ENCODE results near the gene CINP.
"Not testable (repeated sequence)": the region's sequence is repeated elsewhere in the genome, so short reads cannot be mapped to it uniquely, and the experiment has no call there.

Gene CINP

GRCh38 chr14:102353126-102353619 lies 9.5 kb downstream of the CINP start:
- DNase-seq = no peak

GRCh38 chr14:102352213-102352612 lies 10.5 kb downstream of the CINP start:
- no peak for DNase-seq

- not testable (repeated sequence) for DNase-seq
These were observed 11.1 kb downstream of the CINP start for GRCh38 chr14:102351593-102351992.

- DNase-seq = no peak
These were observed 11.7 kb downstream of the CINP start for GRCh38 chr14:102351023-102351422.

GRCh38 chr14:102348376-102348775 lies 14.3 kb downstream of the CINP start:
- DNase-seq = no peak

GRCh38 chr14:102346645-102347044 lies 16.0 kb downstream of the CINP start:
- no peak for DNase-seq

GRCh38 chr14:102345232-102345631 lies 17.5 kb downstream of the CINP start:
- no peak for DNase-seq

- DNase-seq = no peak
These were observed 18.2 kb downstream of the CINP start for GRCh38 chr14:102344485-102344884.

- no peak for DNase-seq
These were observed 18.6 kb downstream of the CINP start for GRCh38 chr14:102344084-102344483.

GRCh38 chr14:102342238-102342637 lies 20.5 kb downstream of the CINP start:
- DNase-seq = no peak

- DNase-seq = no peak
These were observed 21.1 kb downstream of the CINP start for GRCh38 chr14:102341566-102341965.

- no peak for DNase-seq
These were observed 24.0 kb downstream of the CINP start for GRCh38 chr14:102338724-102339123.

GRCh38 chr14:102335163-102335562 lies 27.5 kb downstream of the CINP start:
- no peak for DNase-seq

- DNase-seq = no peak
These were observed 28.6 kb downstream of the CINP start for GRCh38 chr14:102333795-102334705.

- DNase-seq = no peak
These were observed 29.3 kb downstream of the CINP start for GRCh38 chr14:102333390-102333789.

- no peak for DNase-seq
These were observed 31.9 kb downstream of the CINP start for GRCh38 chr14:102330806-102331205.

- DNase-seq = not testable (repeated sequence)
These were observed 33.3 kb downstream of the CINP start for GRCh38 chr14:102329381-102329780.

- no peak for DNase-seq
These were observed 36.1 kb downstream of the CINP start for GRCh38 chr14:102326583-102326982.

- DNase-seq = no peak
These were observed 36.8 kb downstream of the CINP start for GRCh38 chr14:102325791-102326345.

GRCh38 chr14:102323102-102323501 lies 39.6 kb downstream of the CINP start:
- no peak for DNase-seq

GRCh38 chr14:102321456-102322422 lies 41.0 kb downstream of the CINP start:
- no peak for DNase-seq

GRCh38 chr14:102320671-102321455 lies 41.8 kb downstream of the CINP start:
- no peak for DNase-seq

Data from central memory CD4-positive, alpha-beta T cell (primary cell).